ENCODE measurements around the gene C15orf61. TPM values are rescaled to one million over a fixed set of nuclear protein-coding genes. Genes with fewer than 3 reads are reported as not detected.

Gene C15orf61
- total RNA-seq, 1 experiment from 2014 or later, result 5.6 TPM

DNA sequence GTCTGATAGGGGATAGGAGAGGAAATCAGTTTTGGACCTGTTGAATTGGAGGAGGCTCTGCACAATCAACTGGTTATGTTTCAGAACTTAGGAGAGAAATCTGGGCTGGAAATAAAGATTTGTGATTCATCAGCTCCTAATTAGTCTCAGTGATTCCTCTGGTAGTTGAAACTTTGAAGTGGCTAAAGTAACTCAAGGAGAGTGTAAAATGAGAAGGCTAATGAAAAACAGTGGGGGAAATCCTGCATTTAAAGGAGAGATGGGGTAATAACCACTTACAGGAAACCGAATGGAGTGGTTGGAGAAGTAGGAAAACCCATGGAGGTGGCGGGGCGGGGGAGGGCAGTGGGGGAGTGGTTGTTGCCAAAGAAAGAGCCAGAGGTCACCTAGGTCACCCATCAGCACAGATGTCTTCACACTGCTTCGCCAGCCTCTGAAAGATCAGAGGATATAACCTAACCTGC lies 54.1 kb downstream of the C15orf61 start:
- Histone ChIP-seq H3K9me3 (ENCODE audit: control insufficient read depth, insufficient read depth, low read depth, low read length) (no peaks in the 10 kb centered on the region), H3K4me3 (ENCODE audit: low read depth in 2 of 2, low read length in 2 of 2) (no peak overlapping the region), H3K27me3 (ENCODE audit: control insufficient read depth, insufficient read depth, low read length) (no peaks in the 10 kb centered on the region), H3K36me3 (ENCODE audit: control insufficient read depth, insufficient read depth, low read length) (no peaks in the 10 kb centered on the region), H3K4me1 (ENCODE audit: control insufficient read depth, insufficient read depth, low read length) (peaks cover 3% of the 10 kb centered on the region; the same call in 1 of the 2 replicates), H3K27ac (ENCODE audit: low read length) (no peak overlapping the region)
- intact Hi-C loops (cut with micrococcal nuclease; ENCODE audit: unreplicated experiment) (no loop called here), in situ Hi-C loops (cut with HindIII; ENCODE audit: low pct_unique_long_range_greater_than_20kb, low sequenced_read_pairs) (no loop called here)
- TF ChIP-seq TCF7L2 (IDR thresholded peaks at IDR 0.05; ENCODE audit: low read depth, low read length), result no peak
- TF ChIP-seq, protein P1, sequence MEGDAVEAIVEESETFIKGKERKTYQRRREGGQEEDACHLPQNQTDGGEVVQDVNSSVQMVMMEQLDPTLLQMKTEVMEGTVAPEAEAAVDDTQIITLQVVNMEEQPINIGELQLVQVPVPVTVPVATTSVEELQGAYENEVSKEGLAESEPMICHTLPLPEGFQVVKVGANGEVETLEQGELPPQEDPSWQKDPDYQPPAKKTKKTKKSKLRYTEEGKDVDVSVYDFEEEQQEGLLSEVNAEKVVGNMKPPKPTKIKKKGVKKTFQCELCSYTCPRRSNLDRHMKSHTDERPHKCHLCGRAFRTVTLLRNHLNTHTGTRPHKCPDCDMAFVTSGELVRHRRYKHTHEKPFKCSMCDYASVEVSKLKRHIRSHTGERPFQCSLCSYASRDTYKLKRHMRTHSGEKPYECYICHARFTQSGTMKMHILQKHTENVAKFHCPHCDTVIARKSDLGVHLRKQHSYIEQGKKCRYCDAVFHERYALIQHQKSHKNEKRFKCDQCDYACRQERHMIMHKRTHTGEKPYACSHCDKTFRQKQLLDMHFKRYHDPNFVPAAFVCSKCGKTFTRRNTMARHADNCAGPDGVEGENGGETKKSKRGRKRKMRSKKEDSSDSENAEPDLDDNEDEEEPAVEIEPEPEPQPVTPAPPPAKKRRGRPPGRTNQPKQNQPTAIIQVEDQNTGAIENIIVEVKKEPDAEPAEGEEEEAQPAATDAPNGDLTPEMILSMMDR (IDR thresholded peaks at IDR 0.05), result no peak
- TF ChIP-seq POLR2AphosphoS5 (IDR thresholded peaks at IDR 0.05; ENCODE audit: low read depth, low read length), result no peak
- no peak for TF ChIP-seq SIN3A (IDR thresholded peaks at IDR 0.05; ENCODE audit: borderline replicate concordance, insufficient read depth, low read depth, low read length)
- TF ChIP-seq, protein P2, sequence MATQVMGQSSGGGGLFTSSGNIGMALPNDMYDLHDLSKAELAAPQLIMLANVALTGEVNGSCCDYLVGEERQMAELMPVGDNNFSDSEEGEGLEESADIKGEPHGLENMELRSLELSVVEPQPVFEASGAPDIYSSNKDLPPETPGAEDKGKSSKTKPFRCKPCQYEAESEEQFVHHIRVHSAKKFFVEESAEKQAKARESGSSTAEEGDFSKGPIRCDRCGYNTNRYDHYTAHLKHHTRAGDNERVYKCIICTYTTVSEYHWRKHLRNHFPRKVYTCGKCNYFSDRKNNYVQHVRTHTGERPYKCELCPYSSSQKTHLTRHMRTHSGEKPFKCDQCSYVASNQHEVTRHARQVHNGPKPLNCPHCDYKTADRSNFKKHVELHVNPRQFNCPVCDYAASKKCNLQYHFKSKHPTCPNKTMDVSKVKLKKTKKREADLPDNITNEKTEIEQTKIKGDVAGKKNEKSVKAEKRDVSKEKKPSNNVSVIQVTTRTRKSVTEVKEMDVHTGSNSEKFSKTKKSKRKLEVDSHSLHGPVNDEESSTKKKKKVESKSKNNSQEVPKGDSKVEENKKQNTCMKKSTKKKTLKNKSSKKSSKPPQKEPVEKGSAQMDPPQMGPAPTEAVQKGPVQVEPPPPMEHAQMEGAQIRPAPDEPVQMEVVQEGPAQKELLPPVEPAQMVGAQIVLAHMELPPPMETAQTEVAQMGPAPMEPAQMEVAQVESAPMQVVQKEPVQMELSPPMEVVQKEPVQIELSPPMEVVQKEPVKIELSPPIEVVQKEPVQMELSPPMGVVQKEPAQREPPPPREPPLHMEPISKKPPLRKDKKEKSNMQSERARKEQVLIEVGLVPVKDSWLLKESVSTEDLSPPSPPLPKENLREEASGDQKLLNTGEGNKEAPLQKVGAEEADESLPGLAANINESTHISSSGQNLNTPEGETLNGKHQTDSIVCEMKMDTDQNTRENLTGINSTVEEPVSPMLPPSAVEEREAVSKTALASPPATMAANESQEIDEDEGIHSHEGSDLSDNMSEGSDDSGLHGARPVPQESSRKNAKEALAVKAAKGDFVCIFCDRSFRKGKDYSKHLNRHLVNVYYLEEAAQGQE (IDR thresholded peaks at IDR 0.05; ENCODE audit: insufficient read depth in 1 of 2, low read depth in 2 of 2, low read length in 1 of 2), result no peak
- ChIA-PET CTCF (no interaction called here), POLR2A (no interaction called here)
- no TSS peak for BruUV-seq (replicated peaks)
- DNase-seq (ENCODE audit: low read depth, low spot score) (no peak), ATAC-seq (no peak)

DNA sequence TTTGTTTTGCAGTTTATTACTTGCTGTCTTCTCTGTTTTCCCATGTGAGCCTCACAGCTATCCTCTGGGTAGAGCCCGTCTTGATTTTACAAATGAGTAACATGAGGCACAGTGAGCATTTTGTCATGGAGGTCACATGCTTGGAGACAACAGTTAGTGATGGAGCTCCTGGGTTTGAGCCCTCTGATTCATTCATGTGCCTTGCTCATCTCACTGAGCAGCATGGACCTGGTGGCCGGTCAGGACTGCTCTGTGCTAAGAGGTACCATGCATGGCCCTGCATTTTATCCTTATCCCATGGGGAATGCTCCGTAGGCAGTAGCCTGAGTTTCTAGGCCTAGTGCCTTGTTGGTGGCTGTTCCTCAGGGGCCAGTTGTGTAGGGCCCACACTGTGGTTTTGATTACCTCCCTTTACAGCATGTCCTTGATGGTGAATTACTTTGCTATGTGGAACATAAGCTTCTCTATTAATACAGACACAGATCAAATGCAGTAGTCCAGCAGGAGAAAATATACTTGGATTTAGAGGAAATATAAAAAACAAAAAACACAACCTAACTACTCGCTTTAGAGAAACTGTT lies 57.2 kb downstream of the C15orf61 start:
- DNase-seq (ENCODE audit: low read depth, low spot score) (no peak), ATAC-seq (no peak)
- no peak overlapping the region for H3K27ac ChIP-seq (ENCODE audit: low read length)
- peaks cover 3% of the 10 kb centered on the region; the same call in 1 of the 2 replicates for H3K4me1 ChIP-seq (ENCODE audit: control insufficient read depth, insufficient read depth, low read length)
- TF ChIP-seq TCF7L2 (IDR thresholded peaks at IDR 0.05; ENCODE audit: low read depth, low read length), result no peak
- TF ChIP-seq POLR2AphosphoS5 (IDR thresholded peaks at IDR 0.05; ENCODE audit: low read depth, low read length), result no peak
- TF ChIP-seq, protein P1 (IDR thresholded peaks at IDR 0.05), result no peak
- TF ChIP-seq, protein P2 (IDR thresholded peaks at IDR 0.05; ENCODE audit: insufficient read depth in 1 of 2, low read depth in 2 of 2, low read length in 1 of 2), result no peak
- no peak for TF ChIP-seq SIN3A (IDR thresholded peaks at IDR 0.05; ENCODE audit: borderline replicate concordance, insufficient read depth, low read depth, low read length)
- H3K27me3 ChIP-seq (ENCODE audit: control insufficient read depth, insufficient read depth, low read length), result no peaks in the 10 kb centered on the region
- H3K4me3 ChIP-seq (ENCODE audit: low read depth in 2 of 2, low read length in 2 of 2), result no peak overlapping the region
- POLR2A ChIA-PET, result no interaction called here
- BruUV-seq (replicated peaks), result no TSS peak
- CTCF ChIA-PET, result no interaction called here
- in situ Hi-C loops (cut with HindIII; ENCODE audit: low pct_unique_long_range_greater_than_20kb, low sequenced_read_pairs), result no loop called here
- no peaks in the 10 kb centered on the region for H3K9me3 ChIP-seq (ENCODE audit: control insufficient read depth, insufficient read depth, low read depth, low read length)
- H3K36me3 ChIP-seq (ENCODE audit: control insufficient read depth, insufficient read depth, low read length), result no peaks in the 10 kb centered on the region; the same call in 1 of the 2 replicates
- intact Hi-C loops (cut with micrococcal nuclease; ENCODE audit: unreplicated experiment), result no loop called here

All from Panc1 (cell line).